GM21423 (cell line): ENCODE data around the gene CENATAC.
"Not testable (repeated sequence)": the region's sequence is repeated elsewhere in the genome, so short reads cannot be mapped to it uniquely, and the experiment has no call there.

Experiments
- ATAC-seq: cut with Tn5 transposase; IDR thresholded peaks from one replicate; pipeline ENCODE4 v1.9.1; 2021; ENCODE audit warnings: mild to moderate bottlenecking, moderate library complexity; ENCODE audit not compliant: unreplicated experiment

CENATAC gene

DNA sequence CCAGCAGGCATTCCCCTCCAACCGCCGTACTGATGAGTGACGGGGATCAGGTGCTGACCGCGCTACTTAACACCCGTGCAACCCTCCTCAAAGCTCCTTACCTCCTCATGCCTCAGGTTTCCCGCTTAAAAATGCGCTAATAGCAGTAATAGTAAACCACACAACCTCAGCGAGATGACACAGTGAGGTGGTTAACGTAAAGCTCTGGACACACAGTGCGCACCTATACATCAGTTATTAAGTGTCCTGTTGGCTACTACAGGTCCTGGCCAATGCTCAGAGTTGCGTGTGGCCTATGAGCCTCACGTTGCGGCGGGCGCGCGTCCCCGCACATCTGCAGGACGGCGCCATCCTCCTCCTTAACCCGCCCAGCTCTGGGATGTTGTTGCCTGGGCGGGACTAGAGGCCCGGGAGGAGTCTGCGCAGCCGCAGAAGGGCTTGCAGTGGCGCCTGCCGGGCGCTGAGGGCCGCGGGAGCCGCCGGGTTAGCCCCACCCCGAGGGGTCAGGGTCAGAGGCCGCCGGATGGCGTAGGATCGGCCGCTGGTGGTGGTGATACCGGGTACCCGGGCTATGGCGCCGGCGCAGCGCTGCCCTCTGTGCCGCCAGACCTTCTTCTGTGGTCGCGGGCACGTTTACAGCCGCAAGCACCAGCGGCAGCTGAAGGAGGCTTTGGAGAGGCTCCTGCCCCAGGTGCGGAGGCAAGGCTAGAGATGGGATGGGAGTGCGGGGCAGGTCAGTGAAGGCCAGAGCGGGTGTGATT, at the start of gene CENATAC:
Gene CENATAC, plus strand, starts transcription at position 512 of the 761 bp plus-strand sequence. Its CDS starts 60 bp downstream, at position 572.
- peak; percentile 93 for ATAC-seq

DNA sequence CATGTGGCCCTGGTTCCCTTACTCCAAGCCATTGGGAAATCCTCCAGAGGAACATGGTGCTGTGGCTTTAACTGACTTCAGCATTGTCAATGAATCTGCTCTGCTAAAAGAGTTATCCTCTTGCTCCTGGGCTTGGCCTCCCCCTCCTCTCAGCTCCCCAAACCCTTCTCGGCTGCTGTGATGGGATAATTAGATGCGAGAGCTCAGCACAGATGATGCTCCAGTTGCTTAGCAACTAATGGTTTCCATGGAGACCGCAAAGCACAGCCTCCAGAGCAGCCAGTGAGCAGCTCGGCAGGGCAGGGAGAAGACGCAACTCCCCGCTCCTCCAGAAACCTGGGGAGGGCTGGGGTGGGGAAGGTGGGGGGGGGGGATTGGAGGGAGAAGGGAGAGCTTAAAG, 44.7 kb upstream of the CENATAC start:
- no peak for ATAC-seq

DNA sequence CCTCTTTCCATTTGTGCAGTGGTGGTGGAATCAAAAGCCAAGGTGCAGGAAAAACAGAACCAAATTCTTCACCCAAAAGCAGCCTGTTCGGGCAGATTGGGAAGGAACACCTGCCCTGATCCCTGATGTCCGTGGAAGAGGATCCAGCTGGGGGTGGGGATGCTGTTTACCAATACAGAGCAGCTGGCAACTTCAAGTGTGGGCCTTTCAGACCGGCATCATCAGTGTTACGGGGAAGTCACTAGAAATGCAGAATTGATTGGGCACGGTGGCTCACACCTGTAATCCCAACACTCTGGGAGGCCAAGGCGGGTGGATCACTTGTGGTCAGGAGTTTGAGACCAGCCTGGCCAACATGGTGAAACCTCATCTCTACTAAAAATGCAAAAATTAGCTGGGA, 44.0 kb upstream of the CENATAC start:
- not testable (repeated sequence) for ATAC-seq

DNA sequence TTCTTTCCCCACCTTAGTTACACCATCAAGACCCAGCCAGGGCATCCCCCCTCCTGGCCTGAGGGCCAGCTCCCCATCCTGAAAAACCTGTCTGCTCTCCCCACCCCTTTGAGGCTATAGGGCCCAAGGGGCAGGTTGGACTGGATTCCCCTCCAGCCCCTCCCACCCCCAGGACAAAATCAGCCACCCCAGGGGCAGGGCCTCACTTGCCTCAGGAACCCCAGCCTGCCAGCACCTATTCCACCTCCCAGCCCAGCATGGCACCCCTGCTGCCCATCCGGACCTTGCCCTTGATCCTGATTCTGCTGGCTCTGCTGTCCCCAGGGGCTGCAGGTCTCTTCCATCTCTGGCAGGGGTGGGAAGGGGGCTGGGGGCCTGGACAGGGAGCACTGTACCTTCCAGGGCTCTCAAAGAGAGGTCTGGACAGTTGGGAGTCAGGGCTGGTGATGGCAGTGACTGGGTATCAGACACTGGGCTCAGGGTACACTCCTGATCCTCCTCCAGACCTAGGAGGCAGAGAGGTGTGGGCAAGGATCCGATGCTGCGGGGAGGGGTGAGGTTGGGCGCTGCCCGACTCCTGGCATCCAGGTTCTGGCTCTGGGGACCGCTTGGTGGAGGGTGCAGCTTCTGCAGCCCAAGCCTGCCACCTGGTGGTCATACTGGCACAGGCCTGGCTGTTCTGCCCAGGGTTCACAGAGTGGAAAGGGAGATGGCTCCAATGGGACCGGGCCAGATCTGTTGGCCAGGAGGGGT, 41.7 kb upstream of the CENATAC start, which contains the start of gene UPK2:
Gene UPK2, plus strand, starts transcription at position 205 of the 753 bp plus-strand sequence. Its CDS starts 53 bp downstream, at position 258.
- ATAC-seq = peak; percentile 53

DNA sequence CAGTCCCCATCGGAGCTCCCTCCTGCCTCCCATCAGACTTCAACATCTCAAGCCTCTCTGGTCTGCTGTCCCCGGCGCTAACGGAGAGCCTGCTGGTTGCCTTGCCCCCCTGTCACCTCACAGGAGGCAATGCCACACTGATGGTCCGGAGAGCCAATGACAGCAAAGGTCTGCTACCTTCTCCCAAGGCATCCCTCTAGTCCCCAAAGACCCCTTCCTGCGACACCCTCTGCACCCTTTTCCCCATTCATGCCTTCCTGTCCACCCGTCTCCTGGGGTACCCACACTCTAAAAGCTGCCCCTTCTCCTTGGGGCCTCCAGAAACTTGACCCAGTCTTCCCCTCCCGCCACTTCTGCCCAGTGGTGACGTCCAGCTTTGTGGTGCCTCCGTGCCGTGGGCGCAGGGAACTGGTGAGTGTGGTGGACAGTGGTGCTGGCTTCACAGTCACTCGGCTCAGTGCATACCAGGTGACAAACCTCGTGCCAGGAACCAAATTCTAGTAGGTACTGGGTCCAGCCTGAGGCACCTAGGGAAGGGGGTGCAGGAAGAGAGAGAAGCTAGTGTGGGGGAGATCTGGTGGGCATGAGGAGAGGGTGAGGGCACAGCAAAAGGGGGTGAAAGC, 41.0 kb upstream of the CENATAC start:
- no peak for ATAC-seq

DNA sequence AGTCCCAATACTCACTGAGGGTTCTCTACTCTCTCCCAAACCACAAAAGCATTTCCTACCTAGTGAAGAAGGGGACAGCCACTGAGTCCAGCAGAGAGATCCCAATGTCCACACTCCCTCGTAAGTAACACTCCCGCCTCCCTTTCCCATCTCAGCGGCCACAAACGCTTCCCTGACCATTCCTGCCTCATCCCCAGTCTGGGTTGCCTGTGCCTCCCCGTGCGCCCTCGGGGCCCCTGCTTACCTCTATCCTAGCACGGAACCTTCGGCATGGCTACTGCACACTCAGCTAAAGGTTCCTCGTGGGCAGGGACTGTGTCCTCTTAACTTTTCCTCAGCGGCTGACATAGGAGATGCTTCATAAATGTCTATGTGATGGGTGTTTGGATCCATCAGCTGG, 40.4 kb upstream of the CENATAC start:
- no peak for ATAC-seq

DNA sequence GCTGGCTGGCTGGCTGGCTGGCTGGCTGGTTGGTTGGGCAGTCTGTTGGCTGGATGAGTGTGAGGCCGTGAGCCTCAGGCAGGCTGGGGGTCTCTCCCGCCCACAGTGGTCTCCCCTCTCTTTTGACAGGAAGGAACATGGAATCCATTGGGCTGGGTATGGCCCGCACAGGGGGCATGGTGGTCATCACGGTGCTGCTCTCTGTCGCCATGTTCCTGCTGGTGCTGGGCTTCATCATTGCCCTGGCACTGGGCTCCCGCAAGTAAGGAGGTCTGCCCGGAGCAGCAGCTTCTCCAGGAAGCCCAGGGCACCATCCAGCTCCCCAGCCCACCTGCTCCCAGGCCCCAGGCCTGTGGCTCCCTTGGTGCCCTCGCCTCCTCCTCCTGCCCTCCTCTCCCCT, 40.0 kb upstream of the CENATAC start:
- no peak for ATAC-seq

GRCh38 chr11:118958577-118958976, 39.4 kb upstream of the CENATAC start:
- no peak for ATAC-seq

- ATAC-seq = no peak
Observed at GRCh38 chr11:118961189-118961588, 36.7 kb upstream of the CENATAC start.

DNA sequence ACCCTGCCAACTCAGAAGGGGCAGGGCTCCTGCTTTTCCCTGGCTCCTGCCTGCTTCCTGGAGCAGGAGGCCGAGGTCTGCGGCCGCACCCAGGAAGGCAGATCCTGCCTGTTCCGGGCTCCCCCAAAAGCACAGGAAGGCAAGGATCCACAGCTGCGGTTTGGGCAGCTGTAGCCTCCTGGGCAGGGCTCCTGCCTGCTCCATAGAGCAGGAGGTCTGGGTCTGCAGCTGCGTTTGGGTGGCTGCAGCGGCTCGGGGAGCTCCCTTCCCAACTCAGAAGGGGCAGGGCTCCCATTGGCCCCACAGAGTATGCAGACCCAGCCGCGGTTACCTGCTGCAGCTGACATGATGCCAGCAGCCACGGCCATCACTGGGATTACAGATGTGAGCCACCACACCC, 36.3 kb upstream of the CENATAC start:
- ATAC-seq = no peak

GRCh38 chr11:118969508-118969907, 28.4 kb upstream of the CENATAC start:
- ATAC-seq = not testable (repeated sequence)

DNA sequence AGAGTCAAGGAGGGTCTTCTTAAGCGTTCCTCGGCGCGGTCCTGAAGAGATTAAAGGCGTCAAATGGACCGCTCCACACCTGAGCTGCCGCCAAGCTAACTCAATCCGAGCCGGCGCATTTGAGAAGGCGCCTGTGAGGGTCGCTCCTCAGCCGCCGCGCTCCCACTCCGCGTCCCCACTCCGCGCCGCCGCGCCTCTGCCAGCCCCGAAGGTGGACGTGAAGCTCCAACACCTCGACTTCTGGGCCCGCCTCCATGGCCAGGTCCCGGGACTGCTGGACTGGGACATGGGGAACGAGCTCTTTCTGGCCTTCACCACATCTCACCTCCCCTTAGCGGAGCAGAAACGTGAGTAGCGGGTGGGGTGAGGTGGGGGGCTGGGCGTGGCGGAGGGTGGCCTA, 26.3 kb upstream of the CENATAC start, which contains the start of gene FOXR1:
Gene FOXR1, plus strand, starts transcription at position 116 of the 400 bp plus-strand sequence. Its CDS starts 171 bp downstream, at position 287.
- no peak for ATAC-seq

- no peak for ATAC-seq
Observed at GRCh38 chr11:118973985-118974384, 24.0 kb upstream of the CENATAC start.

DNA sequence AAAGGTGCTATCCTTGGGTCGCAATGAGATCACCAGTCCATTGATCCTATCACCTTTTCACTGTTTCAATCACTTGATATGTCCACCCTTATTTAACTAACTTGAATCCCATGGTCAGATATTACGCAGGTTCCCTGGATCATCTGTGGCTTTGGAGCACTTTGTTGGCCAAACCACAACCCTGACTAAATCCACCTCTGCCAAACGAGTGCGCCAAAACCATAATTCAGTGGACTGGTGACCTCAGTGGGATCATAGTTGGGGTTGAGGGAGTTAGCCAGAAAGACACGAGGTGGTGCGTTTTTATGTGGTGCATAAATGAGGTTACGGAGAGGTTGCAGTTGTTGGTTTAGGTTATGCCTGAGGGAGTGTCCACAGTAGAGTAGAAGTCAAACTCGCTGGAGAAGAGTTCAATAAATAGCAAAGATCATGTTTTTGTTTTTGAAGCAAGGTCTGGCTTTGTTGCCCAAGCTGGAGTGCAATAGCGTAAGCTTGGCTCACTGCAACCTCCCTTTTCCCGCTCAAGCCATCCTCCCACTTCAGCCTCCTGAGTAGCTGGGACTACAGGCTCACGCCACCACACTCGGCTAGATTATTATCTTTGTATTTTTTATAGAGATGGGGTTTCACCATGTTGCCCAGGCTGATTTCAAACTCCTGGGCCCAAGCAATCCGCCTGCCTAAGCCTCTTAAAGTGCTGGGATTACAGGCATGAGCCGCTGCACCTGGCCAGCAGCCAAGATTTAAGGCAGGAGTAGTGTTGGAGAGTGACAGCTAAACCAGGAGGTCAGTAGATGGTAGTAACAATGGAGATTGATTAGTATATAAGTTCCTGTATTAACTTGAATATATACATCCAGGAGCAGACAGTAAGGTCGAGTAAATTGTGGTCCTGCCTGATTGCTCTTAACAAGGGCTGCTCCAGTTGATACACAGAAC, 21.9 kb upstream of the CENATAC start:
- no peak for ATAC-seq

DNA sequence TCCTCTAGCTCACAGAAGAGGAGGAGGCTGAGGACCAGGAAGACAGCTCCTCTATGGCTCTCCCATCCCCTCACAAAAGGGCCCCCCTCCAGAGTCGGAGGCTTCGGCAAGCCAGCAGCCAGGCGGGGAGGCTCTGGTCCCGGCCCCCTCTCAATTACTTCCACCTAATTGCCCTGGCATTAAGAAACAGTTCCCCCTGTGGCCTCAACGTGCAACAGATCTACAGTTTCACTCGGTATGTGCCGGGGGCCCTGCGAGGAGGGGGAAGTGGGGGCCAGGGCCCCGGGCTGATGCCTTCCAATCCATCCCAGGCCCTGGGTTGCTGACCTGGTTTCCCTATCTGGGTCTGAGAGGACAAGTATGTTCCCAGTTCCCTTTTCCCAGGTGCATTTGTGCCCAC, 18.5 kb upstream of the CENATAC start:
- no peak for ATAC-seq

- no peak for ATAC-seq
Observed at GRCh38 chr11:118980191-118980881, 17.6 kb upstream of the CENATAC start.

DNA sequence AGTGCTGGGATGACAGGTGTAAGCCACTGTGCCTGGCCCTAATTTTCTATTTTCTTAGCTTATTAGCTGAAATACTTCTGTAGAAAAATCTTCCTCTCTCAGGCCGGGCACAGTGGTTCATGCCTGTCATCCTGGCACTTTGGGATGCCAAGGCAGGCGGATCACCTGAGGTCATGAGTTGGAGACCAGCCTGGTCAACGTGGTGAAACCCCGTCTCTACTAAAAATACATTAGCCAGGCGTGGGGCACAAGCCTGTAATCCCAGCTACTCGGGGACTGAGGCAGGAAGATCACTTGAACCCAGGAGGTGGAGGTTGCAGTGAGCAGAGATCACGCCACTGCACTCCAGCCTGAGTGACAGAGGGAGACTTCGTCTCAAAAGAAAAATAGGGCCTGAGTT, 13.6 kb upstream of the CENATAC start:
- ATAC-seq = not testable (repeated sequence)

DNA sequence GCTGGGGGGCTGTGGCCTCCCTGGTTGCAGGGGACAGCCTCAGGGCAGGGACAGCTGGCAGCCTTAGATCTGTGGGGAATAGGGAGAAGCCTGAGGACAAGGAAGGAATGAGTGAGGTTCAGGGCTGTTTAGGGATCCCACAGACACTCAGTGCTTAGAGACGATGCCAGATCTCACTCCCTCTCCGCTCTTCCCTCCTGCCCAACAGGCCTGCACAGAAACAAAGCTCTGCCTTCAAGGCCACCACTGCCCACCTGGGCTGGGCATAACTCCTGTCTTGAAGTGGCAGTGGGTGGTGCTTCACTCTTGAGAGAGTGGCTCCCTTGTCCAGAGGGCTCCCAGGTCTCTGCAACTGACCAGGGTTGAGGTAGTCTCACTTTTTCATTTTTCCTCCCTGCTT, 13.1 kb upstream of the CENATAC start:
- ATAC-seq = no peak

GRCh38 chr11:118988280-118988679, 9.7 kb upstream of the CENATAC start:
- ATAC-seq = no peak
